Activated naive CD8-positive, alpha-beta T cell treated with anti-CD3 and anti-CD28 coated beads, Interleukin-2, amount 10 ng/mL, durations not matched to agents 7 days and 5 days (primary cell): ENCODE data around the gene NFASC. TPM values are rescaled to one million over a fixed set of nuclear protein-coding genes. Genes with fewer than 3 reads are reported as not detected.
A peak's percentile ranks its signal among the peaks of the same experiment; 100 is the strongest.

Source experiments
- ATAC-seq: fragments of 150-1000 bp; cut with Tn5 transposase; one replicate; pipeline ENCODE4 v1.10.0; 2021; ENCODE audit warnings: low read depth, moderate library complexity
- POLR2A ChIA-PET: fragments of 350-600 bp; sonication (Branson Sonifier 250); formaldehyde crosslinking; loops from one replicate; lab custom pipeline; 2021; ENCODE audit warnings: antibody characterized with exemption; lab: Charles Lee
- DNase-seq: peaks from one replicate; pipeline ENCODE4 v3.0.0; 2021
- H3K27ac Mint-ChIP-seq: one replicate; pipeline ENCODE4 v1.8.0; 2022; ENCODE audit warnings: mild to moderate bottlenecking, mixed read lengths
- H3K27me3 Mint-ChIP-seq: one replicate; pipeline ENCODE4 v1.8.0; 2022; ENCODE audit warnings: mild to moderate bottlenecking, moderate library complexity, mixed read lengths
- H3K36me3 Mint-ChIP-seq: one replicate; pipeline ENCODE4 v1.8.0; 2021; ENCODE audit warnings: mild to moderate bottlenecking, mixed read lengths
- H3K4me1 Mint-ChIP-seq: one replicate; pipeline ENCODE4 v1.8.0; 2021; ENCODE audit warnings: mixed read lengths
- H3K4me3 Mint-ChIP-seq: one replicate; pipeline ENCODE4 v1.8.0; 2022; ENCODE audit warnings: mild to moderate bottlenecking, moderate library complexity, mixed read lengths
- H3K9me3 Mint-ChIP-seq: one replicate; pipeline ENCODE4 v1.8.0; 2021; ENCODE audit warnings: mixed read lengths
- total RNA-seq, 2 experiments: library from RNA; stranded (reverse); gene quantifications; one replicate each; pipeline ENCODE4 v1.2.3, GENCODE V29; 2021

The NFASC gene
- total RNA-seq, 2 experiments from 2014 or later = 0.14 to 0.31 TPM

- Mint-ChIP-seq H3K27ac (peak overlapping the region; percentile 0), H3K9me3 (no peaks in the 10 kb centered on the region), H3K4me3 (no peak overlapping the region), H3K4me1 (peaks cover 6% of the 10 kb centered on the region), H3K27me3 (peaks cover 12% of the 10 kb centered on the region), H3K36me3 (no peaks in the 10 kb centered on the region)
- DNase-seq = no peak
- POLR2A ChIA-PET = no interaction called here
- no peak for ATAC-seq
Measured at GRCh38 chr1:204947747-204948146, 77.1 kb downstream of the NFASC start.

- Mint-ChIP-seq H3K4me1 (peaks cover 6% of the 10 kb centered on the region), H3K9me3 (no peaks in the 10 kb centered on the region), H3K36me3 (no peaks in the 10 kb centered on the region), H3K27me3 (peaks cover 10% of the 10 kb centered on the region), H3K27ac (no peak overlapping the region), H3K4me3 (no peak overlapping the region)
- DNase-seq = no peak
- ATAC-seq = no peak
- POLR2A ChIA-PET = no interaction called here
Measured at GRCh38 chr1:204950353-204951001, 79.8 kb downstream of the NFASC start.

- H3K4me3 Mint-ChIP-seq = no peak overlapping the region
- DNase-seq = no peak
- no peaks in the 10 kb centered on the region for H3K4me1 Mint-ChIP-seq
- H3K9me3 Mint-ChIP-seq = no peaks in the 10 kb centered on the region
- POLR2A ChIA-PET = no interaction called here
- H3K36me3 Mint-ChIP-seq = no peaks in the 10 kb centered on the region
- H3K27me3 Mint-ChIP-seq = peaks cover 23% of the 10 kb centered on the region
- ATAC-seq = no peak
- no peak overlapping the region for H3K27ac Mint-ChIP-seq
Measured at GRCh38 chr1:204958317-204959307, 88.0 kb downstream of the NFASC start.

- POLR2A ChIA-PET = no interaction called here
- Mint-ChIP-seq H3K4me1 (no peaks in the 10 kb centered on the region), H3K4me3 (no peak overlapping the region), H3K27ac (no peak overlapping the region), H3K36me3 (no peaks in the 10 kb centered on the region), H3K9me3 (no peaks in the 10 kb centered on the region), H3K27me3 (peaks cover 23% of the 10 kb centered on the region)
- DNase-seq (no peak), ATAC-seq (no peak)
Measured at GRCh38 chr1:204959374-204959773, 88.7 kb downstream of the NFASC start.

- POLR2A ChIA-PET = no interaction called here
- H3K27me3 Mint-ChIP-seq = peaks cover 23% of the 10 kb centered on the region
Measured at GRCh38 chr1:204959836-204960235, 89.2 kb downstream of the NFASC start.

GRCh38 chr1:204960306-204961125 lies 89.9 kb downstream of the NFASC start:
- POLR2A ChIA-PET = no interaction called here
- H3K36me3 Mint-ChIP-seq = no peaks in the 10 kb centered on the region
- ATAC-seq = no peak
- no peak overlapping the region for H3K4me3 Mint-ChIP-seq
- no peaks in the 10 kb centered on the region for H3K9me3 Mint-ChIP-seq
- peaks cover 23% of the 10 kb centered on the region for H3K27me3 Mint-ChIP-seq
- no peak overlapping the region for H3K27ac Mint-ChIP-seq
- no peak for DNase-seq
- H3K4me1 Mint-ChIP-seq = no peaks in the 10 kb centered on the region

More at GRCh38 chr1:204959836-204960235, 89.2 kb downstream of the NFASC start:
- DNase-seq = no peak
- H3K36me3 Mint-ChIP-seq = no peaks in the 10 kb centered on the region
- H3K4me1 Mint-ChIP-seq = no peaks in the 10 kb centered on the region
- H3K27ac Mint-ChIP-seq = no peak overlapping the region
- no peak for ATAC-seq
- H3K9me3 Mint-ChIP-seq = no peaks in the 10 kb centered on the region
- H3K4me3 Mint-ChIP-seq = no peak overlapping the region

- peaks cover 17% of the 10 kb centered on the region for H3K27me3 Mint-ChIP-seq
- no peak overlapping the region for H3K4me3 Mint-ChIP-seq
- DNase-seq (no peak), ATAC-seq (no peak)
- no peaks in the 10 kb centered on the region for H3K9me3 Mint-ChIP-seq
- no peak overlapping the region for H3K27ac Mint-ChIP-seq
- no peaks in the 10 kb centered on the region for H3K4me1 Mint-ChIP-seq
- POLR2A ChIA-PET = no interaction called here
- H3K36me3 Mint-ChIP-seq = no peaks in the 10 kb centered on the region
Measured at GRCh38 chr1:204961765-204962419, 91.2 kb downstream of the NFASC start.

- Mint-ChIP-seq H3K27ac (no peak overlapping the region), H3K4me3 (no peak overlapping the region), H3K27me3 (peaks cover 16% of the 10 kb centered on the region), H3K9me3 (no peaks in the 10 kb centered on the region), H3K36me3 (no peaks in the 10 kb centered on the region), H3K4me1 (no peaks in the 10 kb centered on the region)
- POLR2A ChIA-PET = no interaction called here
- ATAC-seq (no peak), DNase-seq (no peak)
Measured at GRCh38 chr1:204962742-204963632, 92.3 kb downstream of the NFASC start.

GRCh38 chr1:204967451-204967850 lies 96.8 kb downstream of the NFASC start:
- Mint-ChIP-seq H3K27ac (no peak overlapping the region), H3K9me3 (no peaks in the 10 kb centered on the region), H3K4me3 (no peak overlapping the region), H3K4me1 (peaks cover 16% of the 10 kb centered on the region), H3K27me3 (peaks cover 14% of the 10 kb centered on the region), H3K36me3 (no peaks in the 10 kb centered on the region)
- ATAC-seq (no peak), DNase-seq (no peak)
- POLR2A ChIA-PET = no interaction called here

GRCh38 chr1:204968135-204968534 lies 97.5 kb downstream of the NFASC start:
- POLR2A ChIA-PET = no interaction called here
- Mint-ChIP-seq H3K27ac (no peak overlapping the region), H3K36me3 (no peaks in the 10 kb centered on the region), H3K4me3 (no peak overlapping the region), H3K27me3 (peaks cover 15% of the 10 kb centered on the region), H3K4me1 (peaks cover 19% of the 10 kb centered on the region), H3K9me3 (no peaks in the 10 kb centered on the region)
- ATAC-seq (no peak), DNase-seq (no peak)

GRCh38 chr1:204968951-204969350 lies 98.3 kb downstream of the NFASC start:
- no peaks in the 10 kb centered on the region for H3K36me3 Mint-ChIP-seq
- POLR2A ChIA-PET = no interaction called here
- H3K9me3 Mint-ChIP-seq = no peaks in the 10 kb centered on the region
- DNase-seq = no peak
- peaks cover 22% of the 10 kb centered on the region for H3K4me1 Mint-ChIP-seq
- no peak for ATAC-seq
- H3K27me3 Mint-ChIP-seq = peaks cover 19% of the 10 kb centered on the region
- H3K4me3 Mint-ChIP-seq = no peak overlapping the region
- no peak overlapping the region for H3K27ac Mint-ChIP-seq

GRCh38 chr1:204970937-204971336 lies 100.3 kb downstream of the NFASC start:
- Mint-ChIP-seq H3K27ac (no peak overlapping the region), H3K9me3 (no peaks in the 10 kb centered on the region), H3K4me1 (peaks cover 22% of the 10 kb centered on the region), H3K36me3 (no peaks in the 10 kb centered on the region), H3K4me3 (no peak overlapping the region), H3K27me3 (peaks cover 19% of the 10 kb centered on the region)
- DNase-seq (no peak), ATAC-seq (no peak)
- POLR2A ChIA-PET = no interaction called here
